ENCODE measurements around the gene KCND3.

KCND3 gene

DNA sequence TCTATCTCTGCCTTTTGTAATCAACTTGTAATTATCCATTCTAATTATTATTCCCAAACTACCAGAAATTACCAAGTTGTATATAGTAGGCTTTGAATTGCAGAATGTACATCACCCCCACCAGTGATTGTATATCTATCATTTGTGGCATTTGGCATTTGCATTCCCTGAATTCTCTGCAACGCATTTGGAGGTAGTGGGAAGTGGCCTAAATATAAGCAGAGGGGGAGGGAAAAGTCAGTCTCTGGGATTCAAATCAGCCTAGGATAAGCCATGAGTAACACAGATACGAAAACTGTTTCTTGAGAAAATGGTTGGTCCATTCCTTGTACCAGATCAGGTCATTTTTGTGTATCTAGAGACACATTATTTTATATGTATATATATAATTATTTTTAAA is 213.1 kb downstream of the KCND3 start:
- Histone ChIP-seq H3K36me3 (ENCODE audit: control insufficient read depth, low read length) (peaks cover 5% of the 10 kb centered on the region; the same call in 1 of the 2 replicates), H3K4me1 (ENCODE audit: control insufficient read depth, low read length) (no peaks in the 10 kb centered on the region), H3K27ac (ENCODE audit: low read depth, low read length) (no peak overlapping the region), H3F3A (ENCODE audit: control insufficient read depth, insufficient read depth) (no peaks in the 10 kb centered on the region), H3K27me3 (ENCODE audit: control insufficient read depth, low read length) (peaks cover 4% of the 10 kb centered on the region; the same call in 1 of the 2 replicates), H3K9me3 (ENCODE audit: control insufficient read depth, insufficient read depth, low read length) (no peaks in the 10 kb centered on the region), H3K4me2 (ENCODE audit: low read length) (no peak overlapping the region), H3K79me2 (ENCODE audit: control insufficient read depth, low read length) (no peaks in the 10 kb centered on the region), H3K9me2 (replicated peaks; ENCODE audit: control insufficient read depth, low read length) (no peaks in the 10 kb centered on the region), H4K20me1 (ENCODE audit: control insufficient read depth, insufficient read depth, low read depth, low read length) (no peaks in the 10 kb centered on the region; the same call in 1 of the 2 replicates), H3K4me3 (ENCODE audit: low read length) (no peak overlapping the region)
- no peak for TF ChIP-seq EZH2phosphoT487 (IDR thresholded peaks at IDR 0.05; ENCODE audit: borderline replicate concordance, low read length)
- TF ChIP-seq CTCF (IDR thresholded peaks at IDR 0.05; ENCODE audit: low read depth, low read length, poor library complexity, severe bottlenecking) = no peak

GRCh38 chr1:111775966-111776365 is 213.5 kb downstream of the KCND3 start:
- no peaks in the 10 kb centered on the region for H3F3A ChIP-seq (ENCODE audit: control insufficient read depth, insufficient read depth)
- H3K27me3 ChIP-seq (ENCODE audit: control insufficient read depth, low read length) = peaks cover 4% of the 10 kb centered on the region; the same call in 1 of the 2 replicates
- H3K4me1 ChIP-seq (ENCODE audit: control insufficient read depth, low read length) = no peaks in the 10 kb centered on the region
- no peak overlapping the region for H3K27ac ChIP-seq (ENCODE audit: low read depth, low read length)
- TF ChIP-seq CTCF (IDR thresholded peaks at IDR 0.05; ENCODE audit: low read depth, low read length, poor library complexity, severe bottlenecking) = no peak
- H3K4me3 ChIP-seq (ENCODE audit: low read length) = no peak overlapping the region
- H3K79me2 ChIP-seq (ENCODE audit: control insufficient read depth, low read length) = no peaks in the 10 kb centered on the region
- H3K9me2 ChIP-seq (replicated peaks; ENCODE audit: control insufficient read depth, low read length) = no peaks in the 10 kb centered on the region
- no peak overlapping the region for H3K4me2 ChIP-seq (ENCODE audit: low read length)
- H3K9me3 ChIP-seq (ENCODE audit: control insufficient read depth, insufficient read depth, low read length) = no peaks in the 10 kb centered on the region
- H3K36me3 ChIP-seq (ENCODE audit: control insufficient read depth, low read length) = peaks cover 9% of the 10 kb centered on the region; the same call in 1 of the 2 replicates
- no peaks in the 10 kb centered on the region; the same call in 1 of the 2 replicates for H4K20me1 ChIP-seq (ENCODE audit: control insufficient read depth, insufficient read depth, low read depth, low read length)

DNA sequence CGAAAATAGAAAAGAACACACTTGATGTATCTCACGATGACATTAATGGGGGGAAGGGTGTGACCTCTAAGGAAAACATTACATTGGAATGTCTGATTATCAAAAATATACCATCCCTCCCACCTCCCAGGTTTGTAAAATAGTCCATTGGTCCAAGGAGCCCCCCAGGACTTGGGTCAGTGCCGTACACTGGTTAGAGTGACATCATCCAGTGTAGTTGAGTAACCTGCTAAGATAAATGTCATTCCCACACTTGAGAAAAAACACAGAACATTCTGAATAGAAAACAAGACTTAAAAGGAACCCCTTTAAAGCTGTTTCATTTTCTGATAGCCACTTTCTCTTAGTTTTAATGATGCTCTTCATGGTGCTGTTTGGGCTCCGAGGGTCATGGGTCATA is 218.6 kb downstream of the KCND3 start:
- no peaks in the 10 kb centered on the region for H3K9me2 ChIP-seq (replicated peaks; ENCODE audit: control insufficient read depth, low read length)
- H3K4me3 ChIP-seq (ENCODE audit: low read length) = no peak overlapping the region
- no peaks in the 10 kb centered on the region for H3K27me3 ChIP-seq (ENCODE audit: control insufficient read depth, low read length)
- H3K27ac ChIP-seq (ENCODE audit: low read depth, low read length) = no peak overlapping the region
- H3K79me2 ChIP-seq (ENCODE audit: control insufficient read depth, low read length) = peaks cover 37% of the 10 kb centered on the region
- H3F3A ChIP-seq (ENCODE audit: control insufficient read depth, insufficient read depth) = peaks cover 11% of the 10 kb centered on the region
- no peaks in the 10 kb centered on the region for H3K9me3 ChIP-seq (ENCODE audit: control insufficient read depth, insufficient read depth, low read length)
- peaks cover 56% of the 10 kb centered on the region for H3K36me3 ChIP-seq (ENCODE audit: control insufficient read depth, low read length)
- H3K4me2 ChIP-seq (ENCODE audit: low read length) = no peak overlapping the region
- H4K20me1 ChIP-seq (ENCODE audit: control insufficient read depth, insufficient read depth, low read depth, low read length) = peaks cover 5% of the 10 kb centered on the region; the same call in 1 of the 2 replicates
- TF ChIP-seq CTCF (IDR thresholded peaks at IDR 0.05; ENCODE audit: low read depth, low read length, poor library complexity, severe bottlenecking) (no peak), EZH2phosphoT487 (IDR thresholded peaks at IDR 0.05; ENCODE audit: borderline replicate concordance, low read length) (no peak)
- 0 out of 2 replicates have a peak, but pooled peaks cover 2% of the 10 kb centered on the region for H3K4me1 ChIP-seq (ENCODE audit: control insufficient read depth, low read length)
